Measurements from ENCODE around the gene VSNL1. TPM values are rescaled to one million over a fixed set of nuclear protein-coding genes. Genes with fewer than 3 reads are reported as not detected.

Gene VSNL1
- total RNA-seq, 1 donor from 2014 or later, result not detected

DNA sequence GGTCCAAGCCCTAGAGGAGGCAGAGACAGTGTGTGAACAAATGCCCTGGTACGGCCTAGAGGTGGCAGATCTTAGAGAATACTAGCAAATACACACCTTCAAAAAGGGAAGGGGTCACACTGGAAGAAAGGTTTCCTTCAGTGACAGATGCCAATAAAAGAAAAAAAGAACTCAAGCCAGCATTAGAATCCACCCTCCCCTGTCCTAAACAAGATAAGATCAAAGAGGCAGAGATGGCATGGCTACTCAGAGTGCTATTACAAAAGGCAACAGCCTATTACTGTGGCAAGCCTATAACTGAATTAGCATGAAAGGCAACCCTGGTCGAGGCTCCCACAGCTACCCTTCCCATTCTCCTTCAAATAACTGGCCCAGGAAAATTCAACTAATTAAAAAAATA, 143.5 kb downstream of the VSNL1 start:
- Mint-ChIP-seq H3K27me3 (ENCODE audit: insufficient read depth) (no peaks in the 10 kb centered on the region), H3K4me3 (no peak overlapping the region), H3K36me3 (ENCODE audit: low read depth) (peaks cover 27% of the 10 kb centered on the region), H3K9me3 (no peaks in the 10 kb centered on the region), H3K27ac (no peak overlapping the region), H3K4me1 (ENCODE audit: low read depth) (no peaks in the 10 kb centered on the region)
- no peak for DNase-seq (ENCODE audit: low spot score)
- intact Hi-C loops (cut with micrococcal nuclease), result no loop called here

DNA sequence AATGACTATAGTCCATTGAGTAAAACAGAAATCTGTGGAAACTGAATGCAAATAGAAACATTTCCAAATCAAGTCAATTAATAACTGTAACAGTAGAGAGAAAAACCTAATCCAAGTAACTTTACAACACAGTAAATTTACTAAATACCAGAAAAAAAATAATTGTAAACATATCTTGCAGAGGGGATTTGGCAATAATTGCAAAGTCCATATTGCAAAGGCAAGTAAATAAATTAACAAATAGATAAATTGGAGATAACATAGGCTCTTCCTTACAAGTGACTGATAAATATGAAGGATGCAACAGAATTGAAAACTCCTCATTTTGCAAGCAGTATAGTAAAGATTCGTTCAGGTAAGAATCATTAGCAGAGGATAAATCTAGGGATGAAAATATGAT, 148.1 kb downstream of the VSNL1 start:
- Mint-ChIP-seq H3K36me3 (ENCODE audit: low read depth) (peaks cover 26% of the 10 kb centered on the region), H3K4me3 (no peak overlapping the region), H3K27ac (no peak overlapping the region), H3K9me3 (peaks cover 4% of the 10 kb centered on the region), H3K27me3 (ENCODE audit: insufficient read depth) (no peaks in the 10 kb centered on the region), H3K4me1 (ENCODE audit: low read depth) (no peaks in the 10 kb centered on the region)
- intact Hi-C loops (cut with micrococcal nuclease), result no loop called here
- DNase-seq (ENCODE audit: low spot score), result no peak

DNA sequence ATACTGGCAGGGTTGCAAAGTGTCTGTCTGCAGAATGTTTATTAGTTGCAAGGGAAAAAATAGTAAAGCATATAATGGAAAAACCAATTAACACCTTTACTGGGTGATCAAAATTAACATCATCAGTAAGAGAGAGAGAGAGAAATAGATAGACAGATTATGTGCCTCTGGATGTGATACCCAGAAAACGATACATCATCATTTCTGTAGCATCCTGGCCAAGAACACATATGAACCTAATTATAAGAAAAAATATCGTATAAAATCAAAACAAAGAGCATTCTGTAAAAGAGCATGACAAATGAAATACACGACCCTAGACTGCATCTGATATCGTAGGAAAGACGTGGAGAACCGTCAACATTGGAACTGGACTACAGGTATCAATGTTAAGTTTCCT, 148.5 kb downstream of the VSNL1 start:
- H3K9me3 Mint-ChIP-seq, result peaks cover 4% of the 10 kb centered on the region
- H3K36me3 Mint-ChIP-seq (ENCODE audit: low read depth), result peaks cover 28% of the 10 kb centered on the region
- H3K4me3 Mint-ChIP-seq, result no peak overlapping the region
- intact Hi-C loops (cut with micrococcal nuclease), result no loop called here
- no peak for DNase-seq (ENCODE audit: low spot score)
- no peak overlapping the region for H3K27ac Mint-ChIP-seq
- no peaks in the 10 kb centered on the region for H3K4me1 Mint-ChIP-seq (ENCODE audit: low read depth)
- H3K27me3 Mint-ChIP-seq (ENCODE audit: insufficient read depth), result no peaks in the 10 kb centered on the region

DNA sequence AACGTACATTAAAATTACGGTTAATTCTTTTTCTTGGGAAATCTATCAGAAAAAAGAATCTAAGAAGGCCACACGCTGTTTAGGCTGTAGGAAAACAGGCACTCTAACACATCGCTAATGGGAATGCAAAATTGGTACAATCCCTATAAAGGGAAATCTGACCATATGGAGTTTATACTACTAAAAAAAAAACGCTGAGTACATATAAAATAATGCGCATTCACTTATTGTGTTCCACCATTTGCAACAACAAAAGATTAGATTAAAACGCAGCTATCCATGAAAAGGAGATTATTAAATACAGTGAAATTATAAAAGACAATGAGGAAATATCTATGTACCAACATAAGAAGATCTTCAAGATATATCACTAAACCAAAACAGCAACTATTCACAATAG, 150.3 kb downstream of the VSNL1 start:
- H3K36me3 Mint-ChIP-seq (ENCODE audit: low read depth), result peaks cover 29% of the 10 kb centered on the region
- no peaks in the 10 kb centered on the region for H3K4me1 Mint-ChIP-seq (ENCODE audit: low read depth)
- H3K27ac Mint-ChIP-seq, result no peak overlapping the region
- intact Hi-C loops (cut with micrococcal nuclease), result no loop called here
- H3K4me3 Mint-ChIP-seq, result no peak overlapping the region
- peaks cover 4% of the 10 kb centered on the region for H3K9me3 Mint-ChIP-seq
- no peaks in the 10 kb centered on the region for H3K27me3 Mint-ChIP-seq (ENCODE audit: insufficient read depth)
- DNase-seq (ENCODE audit: low spot score), result no peak

Other genes with a start within 250 kb of the VSNL1 start
- not detected in 2 replicates for gene RAD51AP2, start 22.3 kb upstream of the VSNL1 start, total RNA-seq
- 27.8 and 31.0 TPM in 2 replicates for gene SMC6, start 213.1 kb downstream of the VSNL1 start, total RNA-seq
- gene GEN1, start 213.4 kb downstream of the VSNL1 start, total RNA-seq, result 28.1 and 31.8 TPM in 2 replicates